Testis (tissue), 3 donors: ENCODE measurements around the gene NXPH3. TPM values are rescaled to one million over a fixed set of nuclear protein-coding genes. Genes with fewer than 3 reads are reported as not detected.

Source experiments
- DNase-seq: peaks from one replicate; pipeline ENCODE4 v3.0.0-alpha.2; 2019
- H3K27ac ChIP-seq, 2 donors: fragments of 200-600 bp; sonication (generic); one replicate each; pipeline ENCODE4 v1.5.1; 2019
- H3K27me3 ChIP-seq: fragments of 200-600 bp; sonication (generic); one replicate; pipeline ENCODE4 v1.5.1; 2019
- H3K36me3 ChIP-seq: fragments of 200-600 bp; sonication (generic); one replicate; pipeline ENCODE4 v1.5.1; 2017; ENCODE audit warnings: low read depth; ENCODE audit errors: missing control alignments
- H3K4me1 ChIP-seq: fragments of 200-600 bp; sonication (generic); one replicate; pipeline ENCODE4 v1.5.1; 2019
- H3K4me3 ChIP-seq, 2 donors: fragments of 200-600 bp; sonication (generic); one replicate each; pipeline ENCODE4 v1.5.1; 2017 to 2019
- H3K9me3 ChIP-seq: fragments of 200-600 bp; sonication (generic); one replicate; pipeline ENCODE4 v1.5.1; 2017
- CTCF ChIP-seq, 3 experiments: fragments of 450-650 bp in 2 of 3; fragments of 200-600 bp in 1 of 3; sonication (generic) in 1 of 3; IDR thresholded peaks; one replicate each; pipeline ENCODE4 v1.5.1; 2016 to 2019; ENCODE audit warnings: antibody characterized with exemption in 3 of 3, mild to moderate bottlenecking in 2 of 3, moderate library complexity in 1 of 3
- POLR2A ChIP-seq: fragments of 450-650 bp; IDR thresholded peaks from one replicate; pipeline ENCODE4 v1.6.1; 2017; ENCODE audit warnings: antibody characterized with exemption, mild to moderate bottlenecking, moderate library complexity
- WGBS, 2 donors: methylation state at CpG; one replicate each; pipeline ENCODE4 v1.1.5; 2018; 5-methylcytosine and 5-hydroxymethylcytosine counted together
- intact Hi-C: fragments of 100-400 bp; cut with DNase I; formaldehyde crosslinking; loops from one replicate; pipeline ENCODE4 v1.15.1; 2023; ENCODE audit warnings: low total_unique reads
- polyA plus RNA-seq: library from polyadenylated mRNA; stranded (reverse); fragments of 350-450 nt; fragmentation: Illumina TruSeq; extraction: RNeasy Lipid Tissue Mini Kit (QIAGEN cat#74804); gene quantifications from one replicate; pipeline ENCODE4 v1.2.3, GENCODE V29; 2014; ENCODE audit warnings: low read depth, low replicate concordance; ENCODE audit not compliant: insufficient read depth
- total RNA-seq, 2 donors: library from RNA; depleted of rRNA; stranded (reverse); fragments of >200 nt; gene quantifications; one replicate each; pipeline ENCODE4 v1.2.3, GENCODE V29; 2016

The NXPH3 gene
- total and polyA plus RNA-seq, 3 donors from 2014 or later, result 4.1 to 5.8 (median 5.6) TPM

- peak; percentile 56 for DNase-seq
- no peak for TF ChIP-seq CTCF (IDR thresholded peaks at IDR 0.05)
- no peak for TF ChIP-seq POLR2A
- WGBS, 2 donors, result 1 to 2% methylated on average over 26 to 68 of the region's 68 CpGs
- Histone ChIP-seq H3K36me3 (no peaks in the 10 kb centered on the region), H3K4me3 (peak overlapping the region; percentile 63 to 76), H3K27me3 (no peaks in the 10 kb centered on the region), H3K27ac (peak overlapping the region; percentile 84), H3K9me3 (no peaks in the 10 kb centered on the region), H3K4me1 (peaks cover 42% of the 10 kb centered on the region)
- intact Hi-C loops, result loop anchor here (10.0 kb wide), 1 partner anchor 198 kb away; no protein-coding TSS in a partner anchor
Measured at GRCh38 chr17:49576088-49576916, 631 bp downstream of the NXPH3 start.

- H3K36me3 ChIP-seq, result no peaks in the 10 kb centered on the region
- no peaks in the 10 kb centered on the region for H3K27me3 ChIP-seq
- no peaks in the 10 kb centered on the region for H3K9me3 ChIP-seq
- TF ChIP-seq CTCF (IDR thresholded peaks at IDR 0.05) (no peak), POLR2A (no peak)
- H3K27ac ChIP-seq, result peak overlapping the region; percentile 84
- intact Hi-C loops, result loop anchor here (10.0 kb wide), 1 partner anchor 198 kb away; no protein-coding TSS in a partner anchor
- H3K4me1 ChIP-seq, result peaks cover 38% of the 10 kb centered on the region
- H3K4me3 ChIP-seq, result peak overlapping the region; percentile 63 to 76
- no peak for DNase-seq
- WGBS, 2 donors, result 4 to 15% methylated on average over 17 to 22 of the region's 22 CpGs
Measured at GRCh38 chr17:49576917-49577649, 1.4 kb downstream of the NXPH3 start.

GRCh38 chr17:49577650-49577934 is 1.9 kb downstream of the NXPH3 start:
- Histone ChIP-seq H3K27me3 (no peaks in the 10 kb centered on the region), H3K4me1 (peaks cover 36% of the 10 kb centered on the region), H3K9me3 (no peaks in the 10 kb centered on the region), H3K36me3 (no peaks in the 10 kb centered on the region), H3K27ac (peak overlapping the region; percentile 84), H3K4me3 (peak overlapping the region in 1 of 2 donors; percentile 63)
- TF ChIP-seq POLR2A (no peak), CTCF (IDR thresholded peaks at IDR 0.05) (no peak)
- DNase-seq, result no peak
- whole genome bisulfite sequencing, 2 donors, result 22 to 37% methylated on average over 3 of the region's 3 CpGs
- intact Hi-C loops, result loop anchor here (10.0 kb wide), 1 partner anchor 197 kb away; no protein-coding TSS in a partner anchor

GRCh38 chr17:49577963-49578362 is 2.3 kb downstream of the NXPH3 start:
- Histone ChIP-seq H3K27ac (peak overlapping the region in 1 of 2 donors; percentile 84), H3K4me1 (peaks cover 36% of the 10 kb centered on the region), H3K27me3 (no peaks in the 10 kb centered on the region), H3K36me3 (no peaks in the 10 kb centered on the region), H3K9me3 (no peaks in the 10 kb centered on the region), H3K4me3 (no peak overlapping the region)
- intact Hi-C loops, result loop anchor here (10.0 kb wide), 1 partner anchor 197 kb away; no protein-coding TSS in a partner anchor
- TF ChIP-seq POLR2A (no peak), CTCF (IDR thresholded peaks at IDR 0.05) (no peak)
- no peak for DNase-seq
- 66 to 93% methylated on average over 2 to 4 of the region's 4 CpGs for WGBS, 2 donors
